RWPE2 (cell line): ENCODE measurements around the gene CYB561D1.

Source experiments
- ATAC-seq: fragments of 200-7000 bp; cut with Tn5 transposase; 3 replicates; pipeline ENCODE4 v1.9.1; 2021; ENCODE audit warnings: low read depth
- DNase-seq: peaks from one replicate; pipeline ENCODE4 v3.0.0-alpha.2; 2020; ENCODE audit warnings: low spot score
- H3K27ac ChIP-seq: fragments of 450-650 bp; 2 replicates; pipeline ENCODE4 v1.5.1; 2017; ENCODE audit warnings: mild to moderate bottlenecking; ENCODE audit not compliant: poor library complexity, severe bottlenecking
- H3K27me3 ChIP-seq: fragments of 250-450 bp; sonication (Bioruptor Pico); 2 replicates; pipeline ENCODE4 v1.5.1; 2021; ENCODE audit warnings: mild to moderate bottlenecking, moderate library complexity; ENCODE audit not compliant: insufficient read depth, poor library complexity, severe bottlenecking
- H3K36me3 ChIP-seq: fragments of 250-450 bp; sonication (Bioruptor Pico); 2 replicates; pipeline ENCODE4 v1.5.1; 2020; ENCODE audit warnings: low read depth, mild to moderate bottlenecking, moderate library complexity
- H3K4me1 ChIP-seq: fragments of 250-450 bp; sonication (Bioruptor Pico); 2 replicates; pipeline ENCODE4 v1.5.1; 2021; ENCODE audit warnings: mild to moderate bottlenecking, moderate library complexity; ENCODE audit not compliant: insufficient read depth, poor library complexity, severe bottlenecking
- H3K4me3 ChIP-seq: fragments of 250-450 bp; sonication (Bioruptor Pico); 2 replicates; pipeline ENCODE4 v1.5.1; 2021; ENCODE audit warnings: mild to moderate bottlenecking, moderate library complexity; ENCODE audit not compliant: severe bottlenecking
- H3K9me3 ChIP-seq: fragments of 250-450 bp; sonication (Bioruptor Pico); 2 replicates; pipeline ENCODE4 v1.5.1; 2021; ENCODE audit warnings: mild to moderate bottlenecking, moderate library complexity; ENCODE audit not compliant: severe bottlenecking
- CTCF ChIP-seq: fragments of 450-650 bp; IDR thresholded peaks from one replicate; pipeline ENCODE4 v1.5.1; 2017; ENCODE audit warnings: mild to moderate bottlenecking, moderate library complexity; ENCODE audit not compliant: poor library complexity, severe bottlenecking

CYB561D1 gene

GRCh38 chr1:109538827-109539555, 45.1 kb downstream of the CYB561D1 start:
- DNase-seq, result no peak
- H3K36me3 ChIP-seq, result no peaks in the 10 kb centered on the region
- H3K27me3 ChIP-seq, result no peaks in the 10 kb centered on the region
- no peak overlapping the region for H3K4me3 ChIP-seq
- no peak for ATAC-seq
- no peaks in the 10 kb centered on the region for H3K9me3 ChIP-seq
- H3K4me1 ChIP-seq, result no peaks in the 10 kb centered on the region
- no peak for TF ChIP-seq CTCF
- no peak overlapping the region for H3K27ac ChIP-seq

- no peak within 1 kb of the TSS for H3K4me3 ChIP-seq
- no peaks in the 10 kb centered on the region for H3K36me3 ChIP-seq
- no peak for ATAC-seq
Measured at GRCh38 chr1:109539676-109540075, 45.8 kb downstream of the CYB561D1 start, which contains the start of gene GPR61. Gene GPR61, plus strand, starts transcription at chr1:109539872. Its CDS starts 3,151 bp downstream, at chr1:109543023.

GRCh38 chr1:109541102-109541501, 47.2 kb downstream of the CYB561D1 start:
- Histone ChIP-seq H3K36me3 (no peaks in the 10 kb centered on the region), H3K4me3 (no peak overlapping the region), H3K27ac (no peak overlapping the region), H3K4me1 (no peaks in the 10 kb centered on the region), H3K9me3 (no peaks in the 10 kb centered on the region), H3K27me3 (no peaks in the 10 kb centered on the region)
- ATAC-seq (no peak), DNase-seq (no peak)
- TF ChIP-seq CTCF, result no peak

More at GRCh38 chr1:109539676-109540075, 45.8 kb downstream of the CYB561D1 start, which contains the start of gene GPR61:
- no peak for TF ChIP-seq CTCF
- Histone ChIP-seq H3K27ac (no peak within 1 kb of the TSS), H3K4me1 (no peaks in the 10 kb centered on the region), H3K27me3 (no peaks in the 10 kb centered on the region), H3K9me3 (no peaks in the 10 kb centered on the region)
- DNase-seq, result no peak

GRCh38 chr1:109542657-109543056, 48.8 kb downstream of the CYB561D1 start:
- no peak for TF ChIP-seq CTCF

More at GRCh38 chr1:109542657-109543056, 48.8 kb downstream of the CYB561D1 start:
- Histone ChIP-seq H3K27ac (no peak overlapping the region), H3K36me3 (no peaks in the 10 kb centered on the region), H3K4me1 (peaks cover 9% of the 10 kb centered on the region), H3K27me3 (no peaks in the 10 kb centered on the region), H3K4me3 (no peak overlapping the region), H3K9me3 (no peaks in the 10 kb centered on the region)
- no peak for ATAC-seq
- DNase-seq, result no peak
